ENCODE measurements around the gene BUD13.

DNA sequence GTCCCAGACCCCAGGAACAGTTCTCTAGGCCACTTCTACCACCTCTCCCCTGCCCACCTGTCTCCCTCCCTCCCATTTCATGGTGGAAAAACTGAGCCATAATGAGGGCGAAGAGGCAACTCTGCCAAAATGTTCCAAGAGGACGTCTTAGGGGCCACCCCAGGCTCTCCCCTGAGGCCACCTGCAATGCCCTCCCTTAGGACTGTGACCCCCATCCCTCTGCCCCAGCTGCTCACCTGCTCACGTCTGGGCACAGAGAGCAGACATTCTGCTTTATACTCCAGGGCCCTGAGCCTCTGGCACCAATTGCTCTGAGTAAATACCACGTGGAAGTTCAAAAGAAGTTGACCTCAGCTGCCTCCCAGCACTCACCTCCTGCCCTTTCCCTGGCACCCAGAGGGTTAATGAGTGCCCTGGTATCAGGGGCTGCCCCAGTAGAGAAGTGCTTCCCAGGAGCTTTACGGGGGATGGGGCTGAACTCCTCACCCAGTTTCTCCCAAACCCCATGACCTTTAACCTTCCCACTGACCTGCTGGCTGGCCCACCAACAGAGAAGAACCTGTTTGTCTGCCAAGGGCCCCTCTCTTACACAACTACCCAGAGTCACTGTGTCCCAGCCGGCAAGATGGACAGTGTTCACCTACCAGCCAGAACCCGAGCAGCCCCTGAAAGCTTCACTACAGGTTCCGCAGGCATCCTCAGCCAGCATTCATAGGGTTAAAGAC, 19.5 kb upstream of the BUD13 start:
- no peak for TF ChIP-seq POLR2A (IDR thresholded peaks at IDR 0.05)
- no peak for TF ChIP-seq POLR2AphosphoS5 (IDR thresholded peaks at IDR 0.05)
